Fibroblast of lung (primary cell): Measurements from ENCODE around the gene KCNK4. TPM values are rescaled to one million over a fixed set of nuclear protein-coding genes. Genes with fewer than 3 reads are reported as not detected.

Experiments used
- DNase-seq, 2 donors: peaks; one replicate each; pipeline versions ENCODE4 v3.0.0 to v3.0.0-alpha.2; 2010; ENCODE audit warnings: low read depth in 2 of 2
- H2AFZ ChIP-seq: 2 replicates; pipeline ENCODE4 v1.5.1; 2012; ENCODE audit warnings: low read length, control low read depth, inconsistent platforms
- H3K27ac ChIP-seq: 2 replicates; pipeline ENCODE4 v1.5.1; 2011; ENCODE audit warnings: low read length, control low read depth; ENCODE audit not compliant: insufficient read depth
- H3K27me3 ChIP-seq: 2 replicates; pipeline ENCODE4 v1.5.1; 2011; ENCODE audit warnings: mild to moderate bottlenecking, low read length; ENCODE audit not compliant: control insufficient read depth, insufficient read depth
- H3K36me3 ChIP-seq: 2 replicates; pipeline ENCODE4 v1.5.1; 2011; ENCODE audit warnings: low read length; ENCODE audit not compliant: control insufficient read depth, insufficient read depth
- H3K4me1 ChIP-seq: 2 replicates; pipeline ENCODE4 v1.5.1; 2011; ENCODE audit warnings: low read length; ENCODE audit not compliant: control insufficient read depth, insufficient read depth; ENCODE audit errors: extremely low read depth
- H3K4me2 ChIP-seq: 2 replicates; pipeline ENCODE4 v1.5.1; 2011; ENCODE audit warnings: low read length, control low read depth; ENCODE audit not compliant: insufficient read depth; ENCODE audit errors: extremely low read depth
- H3K4me3 ChIP-seq, 4 experiments: fragments of 200-600 bp in 1 of 4; sonication (generic) in 1 of 4; replicated peaks in 1 of 4; 2 replicates each; pipeline ENCODE4 v1.5.1; 2011 to 2016; ENCODE audit warnings: low read length in 4 of 4, low read depth in 3 of 4, mild to moderate bottlenecking in 3 of 4, control low read depth in 2 of 4, inconsistent platforms in 1 of 4, mixed read lengths in 1 of 4; ENCODE audit not compliant: insufficient read depth in 1 of 4; ENCODE audit errors: control extremely low read depth in 1 of 4
- H3K79me2 ChIP-seq: 2 replicates; pipeline ENCODE4 v1.5.1; 2012; ENCODE audit warnings: mild to moderate bottlenecking, low read length, inconsistent platforms; ENCODE audit not compliant: control insufficient read depth, insufficient read depth
- H3K9ac ChIP-seq: 2 replicates; pipeline ENCODE4 v1.5.1; 2011; ENCODE audit warnings: mild to moderate bottlenecking, low read length, control low read depth; ENCODE audit not compliant: insufficient read depth
- H3K9me3 ChIP-seq: 2 replicates; pipeline ENCODE4 v1.5.1; 2012; ENCODE audit warnings: low read depth, low read length; ENCODE audit not compliant: control insufficient read depth, insufficient read depth
- H4K20me1 ChIP-seq: 2 replicates; pipeline ENCODE4 v1.5.1; 2011; ENCODE audit warnings: low read length; ENCODE audit not compliant: control insufficient read depth, insufficient read depth; ENCODE audit errors: extremely low read depth
- CTCF ChIP-seq, 2 donors: IDR thresholded peaks in 1 of 2; conservative IDR thresholded peaks in 1 of 2; 1 replicate in 1 of 2; 2 replicates in 1 of 2; pipeline ENCODE4 v1.5.1; 2011 to 2012; ENCODE audit warnings: low read length in 2 of 2, control low read depth in 1 of 2, inconsistent platforms in 1 of 2, low read depth in 1 of 2, mild to moderate bottlenecking in 1 of 2
- EZH2 ChIP-seq: IDR thresholded peaks from 2 replicates; pipeline ENCODE4 v1.5.1; 2012; ENCODE audit warnings: low read length, control low read depth, mild to moderate bottlenecking; ENCODE audit errors: missing control alignments
- polyA plus RNA-seq, 2 donors: library from polyadenylated mRNA; depleted of rRNA in 1 of 2; stranded (reverse) in 1 of 2; unstranded in 1 of 2; fragments of >200 nt; gene quantifications; 2 replicates each; pipeline ENCODE4 v1.2.1, GENCODE V29; 2011 to 2012; ENCODE audit warnings: missing spikeins in 1 of 2
- total RNA-seq: library from RNA; depleted of rRNA; stranded (reverse); fragments of >200 nt; gene quantifications from 2 replicates; pipeline ENCODE4 v1.2.1, GENCODE V29; 2014

Gene KCNK4
- total and polyA plus RNA-seq, 2 donors (not counting 1 experiment from before 2014, with no cell fraction given), result not detected

- Histone ChIP-seq H2AFZ (no peak overlapping the region), H4K20me1 (no peaks in the 10 kb centered on the region), H3K36me3 (peaks cover 5% of the 10 kb centered on the region), H3K79me2 (no peaks in the 10 kb centered on the region), H3K9ac (no peak overlapping the region), H3K27me3 (no peaks in the 10 kb centered on the region), H3K9me3 (no peaks in the 10 kb centered on the region), H3K4me3 (no peak overlapping the region), H3K4me2 (no peak overlapping the region), H3K27ac (no peak overlapping the region), H3K4me1 (no peaks in the 10 kb centered on the region)
- no peak for DNase-seq
- TF ChIP-seq CTCF (conservative IDR thresholded peaks at IDR 0.05 in 1 of 2, IDR thresholded peaks at IDR 0.05 in 1 of 2; ENCODE audit: low read depth in 1 of 2, low read length in 2 of 2) (no peak), EZH2 (no peak)
These were observed 33.8 kb downstream of the KCNK4 start for GRCh38 chr11:64324692-64325469.

DNA sequence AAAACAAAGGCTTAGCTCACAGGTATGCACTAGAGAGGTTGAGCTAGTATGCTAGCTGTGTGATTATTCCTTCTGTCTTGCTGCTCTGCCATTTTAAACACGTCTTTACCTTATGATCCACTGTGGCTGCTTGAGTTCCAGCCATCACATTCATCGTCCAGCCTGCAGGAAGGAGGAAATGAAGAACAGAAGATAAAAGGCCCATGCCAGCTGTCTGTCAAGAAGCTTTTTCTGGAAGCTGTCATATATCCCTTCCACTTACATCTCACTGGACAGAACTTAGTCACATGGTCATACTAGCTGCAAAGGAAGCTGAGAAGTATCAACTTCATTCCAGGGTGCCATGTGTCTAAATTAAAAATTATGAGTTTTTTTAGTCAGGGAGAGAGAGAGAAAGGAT lies 36.3 kb downstream of the KCNK4 start:
- no peaks in the 10 kb centered on the region for H3K9me3 ChIP-seq
- TF ChIP-seq EZH2 (no peak), CTCF (conservative IDR thresholded peaks at IDR 0.05 in 1 of 2, IDR thresholded peaks at IDR 0.05 in 1 of 2; ENCODE audit: low read depth in 1 of 2, low read length in 2 of 2) (no peak)
- no peaks in the 10 kb centered on the region for H3K79me2 ChIP-seq

GRCh38 chr11:64327993-64328392 lies 36.9 kb downstream of the KCNK4 start:
- no peak for DNase-seq
- Histone ChIP-seq H3K9me3 (no peaks in the 10 kb centered on the region), H3K27ac (no peak overlapping the region), H3K9ac (no peak overlapping the region), H2AFZ (no peak overlapping the region), H3K36me3 (no peaks in the 10 kb centered on the region), H4K20me1 (no peaks in the 10 kb centered on the region), H3K79me2 (no peaks in the 10 kb centered on the region), H3K4me3 (no peak overlapping the region), H3K4me1 (peaks cover 8% of the 10 kb centered on the region), H3K4me2 (no peak overlapping the region), H3K27me3 (no peaks in the 10 kb centered on the region)
- TF ChIP-seq CTCF (conservative IDR thresholded peaks at IDR 0.05 in 1 of 2, IDR thresholded peaks at IDR 0.05 in 1 of 2; ENCODE audit: low read depth in 1 of 2, low read length in 2 of 2), result no peak

More for the DNA sequence above, 36.3 kb downstream of the KCNK4 start:
- Histone ChIP-seq H3K4me1 (peaks cover 8% of the 10 kb centered on the region), H3K4me3 (no peak overlapping the region), H3K27ac (no peak overlapping the region), H3K4me2 (no peak overlapping the region), H4K20me1 (no peaks in the 10 kb centered on the region), H2AFZ (no peak overlapping the region), H3K9ac (no peak overlapping the region), H3K27me3 (no peaks in the 10 kb centered on the region), H3K36me3 (peaks cover 1% of the 10 kb centered on the region)
- no peak for DNase-seq
